HEK293 (cell line): Measurements from ENCODE around the gene SORD.

Experiments used
- CTCF ChIA-PET: fragments of 350-600 bp; formaldehyde crosslinking; extraction: SDS; loops from one replicate; lab custom pipeline; 2021; ENCODE audit warnings: antibody characterized with exemption; lab: Yijun Ruan, JAX
- POLR2A ChIA-PET: fragments of 300-600 bp; formaldehyde crosslinking; extraction: SDS; loops from one replicate; lab custom pipeline; 2020; ENCODE audit warnings: antibody characterized with exemption, inconsistent platforms; lab: Yijun Ruan, JAX
- H3K27ac ChIP-seq: fragments of 200-500 bp; sonication (Bioruptor generic); 2 replicates; pipeline ENCODE4 v1.5.1; 2014; ENCODE audit warnings: low read depth, low read length, control low read depth, inconsistent platforms; ENCODE audit errors: extremely low read depth
- H3K36me3 ChIP-seq, 2 experiments: fragments of 200-500 bp in 1 of 2; sonication (Bioruptor generic) in 1 of 2; 1 replicate in 1 of 2; 2 replicates in 1 of 2; pipeline ENCODE4 v1.5.1; 2014 to 2017; ENCODE audit warnings: inconsistent platforms in 2 of 2, low read length in 2 of 2; ENCODE audit not compliant: control insufficient read depth in 2 of 2, insufficient read depth in 1 of 2
- H3K4me1 ChIP-seq: fragments of 200-500 bp; sonication (Bioruptor generic); 2 replicates; pipeline ENCODE4 v1.5.1; 2014; ENCODE audit warnings: mild to moderate bottlenecking, low read length, inconsistent platforms; ENCODE audit not compliant: control insufficient read depth, insufficient read depth
- H3K4me3 ChIP-seq: 2 replicates; pipeline ENCODE4 v1.5.1; 2011; ENCODE audit warnings: low read depth, mild to moderate bottlenecking, control low read depth, low read length, moderate library complexity
- H3K9me3 ChIP-seq: fragments of 200-500 bp; sonication (Bioruptor generic); 2 replicates; pipeline ENCODE4 v1.5.1; 2014; ENCODE audit warnings: low read depth, low read length, inconsistent platforms; ENCODE audit not compliant: control insufficient read depth, insufficient read depth
- ATF2 ChIP-seq: fragments of 450-650 bp; formaldehyde crosslinking; IDR thresholded peaks from 2 replicates; pipeline ENCODE4 v1.5.1; 2016; ENCODE audit warnings: missing biosample characterization, missing genetic modification characterization, low read depth
- HOXC10 ChIP-seq: sonication (generic); formaldehyde crosslinking; IDR thresholded peaks from 2 replicates; pipeline ENCODE4 v1.8.1; 2023; ENCODE audit warnings: mild to moderate bottlenecking, missing genetic modification reagents
- KLF8 ChIP-seq: fragments of 450-650 bp; formaldehyde crosslinking; IDR thresholded peaks from 2 replicates; pipeline ENCODE4 v1.5.1; 2016; ENCODE audit warnings: missing biosample characterization, missing genetic modification characterization
- OSR2 ChIP-seq: fragments of 450-650 bp; formaldehyde crosslinking; IDR thresholded peaks from 2 replicates; pipeline ENCODE4 v1.5.1; 2016; ENCODE audit warnings: missing biosample characterization, missing genetic modification characterization
- OVOL3 ChIP-seq: fragments of 450-650 bp; formaldehyde crosslinking; IDR thresholded peaks from 2 replicates; pipeline ENCODE4 v1.5.1; 2016; ENCODE audit warnings: missing biosample characterization, missing genetic modification characterization
- PRDM10 ChIP-seq: fragments of 450-650 bp; formaldehyde crosslinking; IDR thresholded peaks from 2 replicates; pipeline ENCODE4 v1.5.1; 2016; ENCODE audit warnings: missing biosample characterization, missing genetic modification characterization
- ZBTB21 ChIP-seq: fragments of 450-650 bp; formaldehyde crosslinking; IDR thresholded peaks from 2 replicates; pipeline ENCODE4 v1.5.1; 2017; ENCODE audit warnings: missing biosample characterization, missing genetic modification characterization
- ZNF155 ChIP-seq: fragments of 450-650 bp; formaldehyde crosslinking; IDR thresholded peaks from 2 replicates; pipeline ENCODE4 v1.5.1; 2016; ENCODE audit warnings: missing biosample characterization, missing genetic modification characterization
- ZNF175 ChIP-seq: fragments of 450-650 bp; formaldehyde crosslinking; IDR thresholded peaks from 2 replicates; pipeline ENCODE4 v1.5.1; 2016; ENCODE audit warnings: missing biosample characterization, missing genetic modification characterization
- ZNF24 ChIP-seq: fragments of 450-650 bp; formaldehyde crosslinking; IDR thresholded peaks from 2 replicates; pipeline ENCODE4 v1.5.1; 2016; ENCODE audit warnings: missing biosample characterization, missing genetic modification characterization
- ZNF280D ChIP-seq: fragments of 450-650 bp; formaldehyde crosslinking; IDR thresholded peaks from 2 replicates; pipeline ENCODE4 v1.5.1; 2016; ENCODE audit warnings: missing biosample characterization, missing genetic modification characterization
- ZNF341 ChIP-seq: fragments of 450-650 bp; formaldehyde crosslinking; IDR thresholded peaks from 2 replicates; pipeline ENCODE4; 2016; ENCODE audit warnings: low read depth, missing biosample characterization, missing genetic modification characterization
- ZNF404 ChIP-seq: fragments of 450-650 bp; formaldehyde crosslinking; IDR thresholded peaks from 2 replicates; pipeline ENCODE4 v1.5.1; 2017; ENCODE audit warnings: missing biosample characterization, missing genetic modification characterization
- ZNF521 ChIP-seq: fragments of 450-650 bp; formaldehyde crosslinking; IDR thresholded peaks from 2 replicates; pipeline ENCODE4 v1.5.1; 2017; ENCODE audit warnings: missing biosample characterization, mild to moderate bottlenecking, missing genetic modification characterization
- ZNF600 ChIP-seq: fragments of 450-650 bp; formaldehyde crosslinking; IDR thresholded peaks from 2 replicates; pipeline ENCODE4 v1.5.1; 2016; ENCODE audit warnings: missing biosample characterization, missing genetic modification characterization
- ZNF654 ChIP-seq: fragments of 450-650 bp; formaldehyde crosslinking; IDR thresholded peaks from 2 replicates; pipeline ENCODE4 v1.5.1; 2016; ENCODE audit warnings: low read depth, missing biosample characterization, missing genetic modification characterization
- ZNF660 ChIP-seq: fragments of 450-650 bp; IDR thresholded peaks from 2 replicates; pipeline ENCODE4 v1.5.1; 2018; ENCODE audit warnings: missing biosample characterization, mild to moderate bottlenecking, missing genetic modification characterization
- ZNF664 ChIP-seq: fragments of 450-650 bp; formaldehyde crosslinking; IDR thresholded peaks from 2 replicates; pipeline ENCODE4 v1.5.1; 2016; ENCODE audit warnings: missing biosample characterization, missing genetic modification characterization
- ZNF707 ChIP-seq: fragments of 450-650 bp; formaldehyde crosslinking; IDR thresholded peaks from 2 replicates; pipeline ENCODE4 v1.5.1; 2016; ENCODE audit warnings: missing biosample characterization, missing genetic modification characterization
- ZNF76 ChIP-seq: fragments of 450-650 bp; formaldehyde crosslinking; IDR thresholded peaks from 2 replicates; pipeline ENCODE4; 2016; ENCODE audit warnings: low read depth, missing biosample characterization, missing genetic modification characterization, borderline replicate concordance
- ZNF785 ChIP-seq: fragments of 450-650 bp; formaldehyde crosslinking; IDR thresholded peaks from 2 replicates; pipeline ENCODE4 v1.5.1; 2016; ENCODE audit warnings: missing biosample characterization, missing genetic modification characterization
- ZSCAN30 ChIP-seq: fragments of 450-650 bp; IDR thresholded peaks from 2 replicates; pipeline ENCODE4 v1.5.1; 2018; ENCODE audit warnings: missing biosample characterization, mild to moderate bottlenecking, missing genetic modification characterization, moderate library complexity
- ZSCAN4 ChIP-seq: fragments of 450-650 bp; formaldehyde crosslinking; IDR thresholded peaks from 2 replicates; pipeline ENCODE4 v1.5.1; 2017; ENCODE audit warnings: missing biosample characterization, missing genetic modification characterization

Gene SORD

GRCh38 chr15:45084163-45084562, 61.2 kb downstream of the SORD start (continued):
- TF ChIP-seq PRDM10 (tag by site-specific recombination), result no peak

- ChIA-PET POLR2A (no interaction called here), CTCF (no interaction called here)
- Histone ChIP-seq H3K4me1 (peaks cover 3% of the 10 kb centered on the region; the same call in 1 of the 2 replicates), H3K27ac (no peak overlapping the region), H3K36me3 (no peaks in the 10 kb centered on the region), H3K9me3 (no peaks in the 10 kb centered on the region), H3K4me3 (no peak overlapping the region)
- no peak for TF ChIP-seq ZNF660
- no peak for TF ChIP-seq ZNF521 (tag by site-specific recombination)
- TF ChIP-seq OSR2 (tag by site-specific recombination), result no peak
- no peak for TF ChIP-seq ZNF785
- TF ChIP-seq ZNF600 (tag by site-specific recombination), result no peak
- TF ChIP-seq HOXC10 (CRISPR knock-in tag), result no peak
- no peak for TF ChIP-seq ZNF341
- TF ChIP-seq ZBTB21, result no peak
- no peak for TF ChIP-seq ZNF707 (tag by site-specific recombination)
- no peak for TF ChIP-seq ATF2 (tag by site-specific recombination)
- TF ChIP-seq ZNF404, result no peak
- TF ChIP-seq ZNF664 (tag by site-specific recombination), result no peak
- TF ChIP-seq, all 188 proteins: peak for 0
These were observed 64.5 kb downstream of the SORD start for GRCh38 chr15:45087513-45087912.

GRCh38 chr15:45088801-45089711, 66.1 kb downstream of the SORD start:
- ChIA-PET POLR2A (no interaction called here), CTCF (interaction anchor here (0.7 to 1.4 kb wide), 3 partner anchors 29 to 342 kb away, joined by 3 to 5 read pairs (median 4); no protein-coding TSS in a partner anchor)
- peaks cover 3% of the 10 kb centered on the region; the same call in 1 of the 2 replicates for H3K4me1 ChIP-seq
- no peaks in the 10 kb centered on the region for H3K9me3 ChIP-seq
- no peaks in the 10 kb centered on the region for H3K36me3 ChIP-seq
- no peak overlapping the region for H3K4me3 ChIP-seq
- H3K27ac ChIP-seq, result no peak overlapping the region; the same call in 1 of the 2 replicates
- TF ChIP-seq ZSCAN30 (tag by site-specific recombination) (no peak), ATF2 (tag by site-specific recombination) (no peak), OVOL3 (no peak), ZNF155 (no peak), ZNF76 (no peak), ZNF24 (tag by site-specific recombination) (no peak), KLF8 (tag by site-specific recombination) (peak; percentile 49; the same call in 1 of the 2 replicates), ZNF280D (tag by site-specific recombination) (no peak), ZNF654 (tag by site-specific recombination) (no peak), ZNF175 (tag by site-specific recombination) (no peak), ZSCAN4 (tag by site-specific recombination) (no peak)
